Loucy (cell line): ENCODE measurements around the gene LONP1.

Experiments used
- H2AFZ ChIP-seq: fragments of 200-600 bp; sonication (generic); 2 replicates; pipeline ENCODE4 v1.6.0; 2016; ENCODE audit warnings: antibody characterized with exemption, mild to moderate bottlenecking, low read length, moderate library complexity
- H3F3A ChIP-seq: fragments of 200-600 bp; 2 replicates; pipeline ENCODE4 v1.6.0; 2016; ENCODE audit warnings: antibody characterized with exemption, low read depth, mild to moderate bottlenecking
- H3K27me3 ChIP-seq: fragments of 200-600 bp; sonication (generic); 2 replicates; pipeline ENCODE4 v1.6.1; 2014; ENCODE audit warnings: low read length, mild to moderate bottlenecking; ENCODE audit not compliant: insufficient read depth, poor library complexity, severe bottlenecking
- H3K36me3 ChIP-seq: fragments of 200-600 bp; sonication (generic); 2 replicates; pipeline ENCODE4 v1.6.1; 2016; ENCODE audit warnings: low read length; ENCODE audit not compliant: insufficient read depth
- H3K4me1 ChIP-seq: fragments of 200-600 bp; sonication (generic); 2 replicates; pipeline ENCODE4 v1.5.1; 2014; ENCODE audit warnings: low read length, mild to moderate bottlenecking; ENCODE audit not compliant: insufficient read depth, poor library complexity, severe bottlenecking
- H3K4me2 ChIP-seq: fragments of 200-600 bp; sonication (generic); 2 replicates; pipeline ENCODE4 v1.6.0; 2014; ENCODE audit warnings: antibody characterized with exemption, low read length, low read depth, mild to moderate bottlenecking; ENCODE audit not compliant: poor library complexity, severe bottlenecking
- H3K4me3 ChIP-seq: fragments of 200-600 bp; sonication (generic); 2 replicates; pipeline ENCODE4 v1.5.1; 2014; ENCODE audit warnings: low read length, mild to moderate bottlenecking, mixed read lengths; ENCODE audit not compliant: poor library complexity, severe bottlenecking
- H3K79me2 ChIP-seq: fragments of 200-600 bp; sonication (generic); 2 replicates; pipeline ENCODE4 v1.6.1; 2014; ENCODE audit warnings: low read length; ENCODE audit not compliant: insufficient read depth
- H3K9ac ChIP-seq: fragments of 200-600 bp; sonication (generic); 2 replicates; pipeline ENCODE4 v1.6.0; 2014; ENCODE audit warnings: mild to moderate bottlenecking, low read depth, low read length, moderate library complexity; ENCODE audit not compliant: poor library complexity, severe bottlenecking
- H3K9me2 ChIP-seq: fragments of 200-600 bp; sonication (generic); replicated peaks from 2 replicates; pipeline ENCODE4 v1.6.1; 2016; ENCODE audit warnings: low read depth, low read length, mixed read lengths
- H3K9me3 ChIP-seq: fragments of 200-600 bp; sonication (generic); 2 replicates; pipeline ENCODE4 v1.6.1; 2014; ENCODE audit warnings: mild to moderate bottlenecking, antibody characterized with exemption, low read length, low read depth; ENCODE audit not compliant: insufficient read depth
- H4K20me1 ChIP-seq: fragments of 200-600 bp; sonication (generic); 2 replicates; pipeline ENCODE4 v1.6.0; 2014; ENCODE audit warnings: antibody characterized with exemption, low read length, mild to moderate bottlenecking; ENCODE audit not compliant: insufficient read depth, poor library complexity, severe bottlenecking
- EZH2phosphoT487 ChIP-seq: fragments of 200-600 bp; IDR thresholded peaks from 2 replicates; pipeline ENCODE4 v1.6.1; 2018; ENCODE audit warnings: antibody characterized with exemption, mild to moderate bottlenecking, moderate library complexity, borderline replicate concordance
- TF ChIP-seq, protein P1 (sequence below): fragments of 200-600 bp; sonication (generic); conservative IDR thresholded peaks from 2 replicates; pipeline ENCODE4 v1.5.1; 2014; ENCODE audit warnings: mild to moderate bottlenecking, antibody characterized with exemption, low read length

Gene LONP1

DNA sequence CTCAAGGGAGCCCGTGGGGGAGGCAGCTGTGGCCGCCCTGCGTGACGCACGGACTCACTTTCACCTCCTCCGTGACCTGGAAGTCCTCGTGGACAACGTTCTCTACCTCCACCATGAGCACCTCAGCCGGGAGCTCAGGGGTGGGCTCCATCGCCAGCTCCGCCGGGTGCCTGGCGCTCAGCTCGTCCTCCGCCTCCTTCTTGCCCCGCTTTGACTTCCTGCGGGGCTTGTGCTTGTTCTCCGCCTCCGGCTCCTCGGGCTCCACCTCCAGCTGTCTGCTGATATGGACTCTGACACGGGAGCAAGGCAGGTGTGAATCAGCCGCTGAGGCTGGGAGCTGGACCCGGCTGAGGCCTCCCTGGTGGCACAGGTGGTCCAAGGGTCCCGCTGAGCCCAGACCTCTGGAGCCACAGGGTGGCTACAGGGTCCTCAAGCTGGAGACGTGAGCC, 8.2 kb downstream of the LONP1 start:
- Histone ChIP-seq H3K9me3 (no peaks in the 10 kb centered on the region), H3K9ac (no peak overlapping the region), H3K4me1 (peaks cover 3% of the 10 kb centered on the region), H3K4me2 (no peak overlapping the region), H3K79me2 (peaks cover 29% of the 10 kb centered on the region), H3K36me3 (peaks cover 60% of the 10 kb centered on the region; the same call in 1 of the 2 replicates), H3F3A (no peaks in the 10 kb centered on the region), H3K4me3 (no peak overlapping the region), H3K9me2 (no peaks in the 10 kb centered on the region), H3K27me3 (no peaks in the 10 kb centered on the region), H4K20me1 (peaks cover 16% of the 10 kb centered on the region), H2AFZ (no peak overlapping the region)
- no peak for TF ChIP-seq EZH2phosphoT487
- TF ChIP-seq, protein P1, sequence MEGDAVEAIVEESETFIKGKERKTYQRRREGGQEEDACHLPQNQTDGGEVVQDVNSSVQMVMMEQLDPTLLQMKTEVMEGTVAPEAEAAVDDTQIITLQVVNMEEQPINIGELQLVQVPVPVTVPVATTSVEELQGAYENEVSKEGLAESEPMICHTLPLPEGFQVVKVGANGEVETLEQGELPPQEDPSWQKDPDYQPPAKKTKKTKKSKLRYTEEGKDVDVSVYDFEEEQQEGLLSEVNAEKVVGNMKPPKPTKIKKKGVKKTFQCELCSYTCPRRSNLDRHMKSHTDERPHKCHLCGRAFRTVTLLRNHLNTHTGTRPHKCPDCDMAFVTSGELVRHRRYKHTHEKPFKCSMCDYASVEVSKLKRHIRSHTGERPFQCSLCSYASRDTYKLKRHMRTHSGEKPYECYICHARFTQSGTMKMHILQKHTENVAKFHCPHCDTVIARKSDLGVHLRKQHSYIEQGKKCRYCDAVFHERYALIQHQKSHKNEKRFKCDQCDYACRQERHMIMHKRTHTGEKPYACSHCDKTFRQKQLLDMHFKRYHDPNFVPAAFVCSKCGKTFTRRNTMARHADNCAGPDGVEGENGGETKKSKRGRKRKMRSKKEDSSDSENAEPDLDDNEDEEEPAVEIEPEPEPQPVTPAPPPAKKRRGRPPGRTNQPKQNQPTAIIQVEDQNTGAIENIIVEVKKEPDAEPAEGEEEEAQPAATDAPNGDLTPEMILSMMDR: no peak

DNA sequence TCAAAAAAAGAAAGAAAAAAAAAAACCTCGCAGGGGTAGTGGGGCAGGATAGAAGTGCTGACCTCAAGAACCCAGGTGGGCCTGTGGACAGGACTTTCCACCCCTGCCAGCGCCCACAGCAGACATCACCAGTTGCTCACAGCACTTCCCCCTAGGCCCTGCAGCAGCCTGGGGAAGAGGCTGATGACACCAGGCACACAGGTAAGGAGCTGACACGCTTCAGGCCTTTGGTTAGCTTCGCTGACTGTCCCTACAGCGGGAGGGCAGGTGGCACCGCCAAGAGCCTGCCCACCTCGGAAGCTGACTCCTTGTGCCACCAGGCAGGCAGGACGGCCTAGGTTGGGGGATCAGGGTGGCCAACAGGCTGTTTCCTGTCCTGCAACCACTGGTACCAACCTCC, 8.9 kb downstream of the LONP1 start:
- Histone ChIP-seq H3K4me1 (no peaks in the 10 kb centered on the region), H3K9me3 (no peaks in the 10 kb centered on the region), H3K9me2 (no peaks in the 10 kb centered on the region), H4K20me1 (peaks cover 11% of the 10 kb centered on the region), H3K4me2 (no peak overlapping the region), H3K9ac (no peak overlapping the region), H3K4me3 (no peak overlapping the region), H3K36me3 (peaks cover 66% of the 10 kb centered on the region; the same call in 1 of the 2 replicates), H3F3A (no peaks in the 10 kb centered on the region), H3K27me3 (no peaks in the 10 kb centered on the region), H3K79me2 (peaks cover 22% of the 10 kb centered on the region; the same call in 1 of the 2 replicates), H2AFZ (no peak overlapping the region)
- TF ChIP-seq, protein P1: no peak

DNA sequence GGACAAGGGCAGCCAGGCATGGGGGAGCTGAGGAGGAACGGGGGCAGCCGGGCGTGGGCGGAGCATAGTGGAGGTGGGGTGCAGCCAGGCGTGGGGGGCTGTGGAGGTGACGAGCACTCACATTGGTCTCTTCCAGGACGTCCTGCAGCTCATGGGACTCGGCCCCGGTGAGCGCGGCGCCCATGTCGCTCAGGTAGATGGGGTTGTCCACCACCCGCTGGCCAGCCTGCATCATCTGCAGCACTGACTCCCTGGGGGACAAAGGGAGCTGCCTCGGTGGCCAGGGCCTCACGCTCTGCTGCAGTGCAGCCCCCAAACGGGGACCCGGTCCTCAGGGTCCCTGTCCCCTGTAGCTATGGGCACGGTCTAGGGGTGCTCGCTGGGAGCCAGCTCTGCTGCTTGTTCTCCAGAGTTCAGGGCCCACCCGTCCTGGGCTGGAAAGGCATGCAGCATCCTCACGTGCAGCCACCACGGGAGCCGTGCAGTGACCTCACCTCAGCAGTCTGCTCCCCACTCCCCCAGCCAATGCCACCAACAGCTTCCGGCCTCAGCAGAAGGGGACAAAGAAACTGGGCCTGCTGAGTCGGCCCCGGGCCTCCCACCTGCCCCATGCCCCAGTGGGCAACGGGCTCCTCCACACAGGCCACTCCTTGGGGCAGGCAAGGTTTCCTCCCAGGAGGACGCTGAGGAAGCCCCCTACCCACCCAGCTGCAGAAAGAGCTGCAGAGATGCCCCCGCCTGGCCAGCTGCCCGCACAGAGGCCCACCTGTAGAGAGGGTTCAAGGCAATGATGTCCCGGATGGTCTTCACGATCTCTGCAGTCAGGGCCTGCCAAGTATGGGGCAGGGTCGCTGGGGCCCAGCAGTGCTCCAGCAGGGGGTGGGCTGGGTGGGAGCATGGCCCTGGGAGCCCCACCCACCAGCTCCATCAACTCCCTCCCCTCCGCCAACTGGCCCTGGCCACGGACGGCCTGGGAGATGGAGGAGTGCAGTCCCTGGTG, 12.1 kb downstream of the LONP1 start:
- H3K27me3 ChIP-seq: no peaks in the 10 kb centered on the region
- no peaks in the 10 kb centered on the region for H3K79me2 ChIP-seq
- TF ChIP-seq, protein P1: no peak
- TF ChIP-seq EZH2phosphoT487: no peak
- H2AFZ ChIP-seq: no peak overlapping the region
- no peak overlapping the region for H3K9ac ChIP-seq
- H3K9me2 ChIP-seq: no peaks in the 10 kb centered on the region
- H3K9me3 ChIP-seq: no peaks in the 10 kb centered on the region
- H4K20me1 ChIP-seq: peaks cover 2% of the 10 kb centered on the region
- no peak overlapping the region for H3K4me3 ChIP-seq
- peaks cover 81% of the 10 kb centered on the region; the same call in 1 of the 2 replicates for H3K36me3 ChIP-seq
- no peaks in the 10 kb centered on the region for H3F3A ChIP-seq
- H3K4me2 ChIP-seq: no peak overlapping the region
- H3K4me1 ChIP-seq: no peaks in the 10 kb centered on the region
